Measurements from ENCODE around the gene P2RY6. TPM values are rescaled to one million over a fixed set of nuclear protein-coding genes. Genes with fewer than 3 reads are reported as not detected.

The P2RY6 gene
- total and polyA plus RNA-seq, 2 of the 8 experiments (the other 6 are each of a cell fraction or from before 2014, with no cell fraction given): 0.15 TPM; not detected in 1

DNA sequence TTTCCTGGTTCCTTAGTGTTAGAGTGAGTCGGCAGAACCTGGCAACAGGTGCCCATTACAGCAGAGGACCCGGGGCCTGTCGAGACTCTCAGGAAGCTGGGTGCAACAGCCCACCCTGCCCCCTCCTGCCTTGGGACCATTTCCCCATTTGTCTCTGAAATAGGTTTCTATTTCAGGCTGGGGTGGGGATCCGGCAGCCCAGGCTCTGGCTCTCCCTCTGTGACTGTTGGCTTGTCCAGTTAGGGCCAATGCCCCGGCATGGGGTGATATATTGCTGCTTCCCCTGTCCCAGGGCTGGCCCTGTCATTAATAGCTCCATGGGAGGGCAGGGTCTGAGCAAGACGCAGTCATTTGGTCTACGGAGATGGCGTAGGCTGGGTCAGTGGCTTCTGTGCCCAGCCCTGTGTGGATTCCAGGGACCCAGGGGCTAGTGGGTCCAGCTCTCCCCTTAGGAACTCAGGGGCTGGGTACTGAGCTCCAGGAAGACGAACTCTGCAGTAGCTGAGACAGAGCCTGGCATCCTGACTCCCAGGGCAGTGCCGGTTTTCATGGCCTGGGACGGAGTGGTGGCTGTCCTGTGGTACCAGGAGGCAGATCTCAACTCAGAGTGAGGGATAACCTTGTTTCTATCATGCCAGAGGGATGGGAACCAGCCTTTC is 2.7 kb downstream of the P2RY6 start (continued):
- TF ChIP-seq USF2 (IDR thresholded peaks at IDR 0.05; ENCODE audit: low read length) (no peak), KDM5A (IDR thresholded peaks at IDR 0.05; ENCODE audit: low read length) (no peak)

All from H1 (cell line).